Liver (tissue), 3 donors: Measurements from ENCODE around the gene OR51I2.

ENCODE experiments used
- ATF3 ChIP-seq: IDR thresholded peaks from 2 replicates; pipeline ENCODE4 v1.6.1; 2016; ENCODE audit warnings: antibody characterized with exemption
- CTCF ChIP-seq: fragments of 150-350 bp; IDR thresholded peaks from 2 replicates; pipeline ENCODE4 v1.5.1; 2017; ENCODE audit warnings: improper control_type of control experiment, low read depth, low read length; ENCODE audit not compliant: missing input control
- EGR1 ChIP-seq, 2 donors: IDR thresholded peaks; 2 replicates each; pipeline ENCODE4 v1.6.1; 2016 to 2018; ENCODE audit warnings: antibody characterized with exemption in 2 of 2, low read depth in 2 of 2
- GABPA ChIP-seq, 2 donors: IDR thresholded peaks in 1 of 2; conservative IDR thresholded peaks in 1 of 2; 2 replicates each; pipeline ENCODE4 v1.6.1; 2016; ENCODE audit warnings: antibody characterized with exemption in 2 of 2, mild to moderate bottlenecking in 1 of 2, moderate library complexity in 1 of 2
- JUND ChIP-seq, 2 donors: IDR thresholded peaks; 2 replicates each; pipeline ENCODE4 v1.6.1; 2016; ENCODE audit warnings: antibody characterized with exemption in 2 of 2
- MAX ChIP-seq: IDR thresholded peaks from 2 replicates; pipeline ENCODE4 v1.6.1; 2016; ENCODE audit warnings: antibody characterized with exemption
- NR2F2 ChIP-seq: IDR thresholded peaks from 2 replicates; pipeline ENCODE4 v1.6.1; 2016; ENCODE audit warnings: antibody characterized with exemption
- RAD21 ChIP-seq, 2 donors: IDR thresholded peaks; 2 replicates each; pipeline ENCODE4 v1.6.1; 2016; ENCODE audit warnings: antibody characterized with exemption in 2 of 2, mild to moderate bottlenecking in 2 of 2
- REST ChIP-seq: IDR thresholded peaks from 2 replicates; pipeline ENCODE4 v1.6.1; 2016; ENCODE audit warnings: antibody characterized with exemption, mild to moderate bottlenecking
- SP1 ChIP-seq: IDR thresholded peaks from 2 replicates; pipeline ENCODE4 v1.6.1; 2018; ENCODE audit warnings: antibody characterized with exemption, mild to moderate bottlenecking
- TAF1 ChIP-seq: conservative IDR thresholded peaks from 2 replicates; pipeline ENCODE4 v1.6.1; 2016; ENCODE audit warnings: antibody characterized with exemption, mild to moderate bottlenecking
- ZBTB33 ChIP-seq: IDR thresholded peaks from 2 replicates; pipeline ENCODE4 v1.6.1; 2016; ENCODE audit warnings: antibody characterized with exemption
- donor health status: healthy.
- donor health status: healthy.

- TF ChIP-seq CTCF: no peak
- TF ChIP-seq ATF3: no peak
- no peak for TF ChIP-seq NR2F2
- no peak for TF ChIP-seq EGR1 (IDR thresholded peaks at IDR 0.05; ENCODE audit: low read depth in 2 of 2)
- no peak for TF ChIP-seq ZBTB33
- no peak for TF ChIP-seq SP1
- TF ChIP-seq REST: no peak
- no peak for TF ChIP-seq RAD21 (IDR thresholded peaks at IDR 0.05)
- TF ChIP-seq MAX: no peak
- TF ChIP-seq TAF1: no peak
- no peak for TF ChIP-seq JUND (IDR thresholded peaks at IDR 0.05)
- TF ChIP-seq GABPA (IDR thresholded peaks at IDR 0.05 in 1 of 2, conservative IDR thresholded peaks at IDR 0.05 in 1 of 2): no peak
Observed at GRCh38 chr11:5443835-5444393, 5.2 kb upstream of the OR51I2 start.
